Measurements from ENCODE around the gene AIG1. TPM values are rescaled to one million over a fixed set of nuclear protein-coding genes. Genes with fewer than 3 reads are reported as not detected.

AIG1 gene
- total RNA-seq, 1 donor = 70.9 TPM

GRCh38 chr6:143251288-143251687 lies 190.6 kb downstream of the AIG1 start:
- no peaks in the 10 kb centered on the region for H3K79me2 ChIP-seq (ENCODE audit: insufficient read depth, low read length)
- H3K4me3 ChIP-seq (ENCODE audit: insufficient read depth, low read length) = no peak overlapping the region
- H3K27me3 ChIP-seq (ENCODE audit: insufficient read depth, low read length) = no peaks in the 10 kb centered on the region
- DNase-seq (ENCODE audit: insufficient read length, low spot score, missing footprints) = no peak
- no peaks in the 10 kb centered on the region for H3K4me1 ChIP-seq (ENCODE audit: insufficient read depth, low read length)
- H3K4me2 ChIP-seq (ENCODE audit: insufficient read depth, low read length) = no peak overlapping the region
- no peaks in the 10 kb centered on the region for H3K36me3 ChIP-seq (ENCODE audit: insufficient read depth, low read length)
- H3K9me3 ChIP-seq (ENCODE audit: low read depth, low read length) = no peaks in the 10 kb centered on the region
- no peak overlapping the region for H2AFZ ChIP-seq (ENCODE audit: low read length)
- no peak overlapping the region for H3K27ac ChIP-seq (ENCODE audit: low read depth, low read length)
- no peaks in the 10 kb centered on the region for H4K20me1 ChIP-seq (ENCODE audit: insufficient read depth, low read length)
- no peak for TF ChIP-seq CTCF (IDR thresholded peaks at IDR 0.05; ENCODE audit: extremely low read depth, low read depth, low read length)

- H3K79me2 ChIP-seq (ENCODE audit: insufficient read depth, low read length) = no peaks in the 10 kb centered on the region
- no peaks in the 10 kb centered on the region for H3K27me3 ChIP-seq (ENCODE audit: insufficient read depth, low read length)
Observed at GRCh38 chr6:143252961-143253360, 192.3 kb downstream of the AIG1 start.

GRCh38 chr6:143253586-143253985 lies 192.9 kb downstream of the AIG1 start:
- H2AFZ ChIP-seq (ENCODE audit: low read length) = peak overlapping the region; percentile 2
- no peaks in the 10 kb centered on the region for H3K36me3 ChIP-seq (ENCODE audit: insufficient read depth, low read length)
- H3K79me2 ChIP-seq (ENCODE audit: insufficient read depth, low read length) = no peaks in the 10 kb centered on the region
- H3K9me3 ChIP-seq (ENCODE audit: low read depth, low read length) = no peaks in the 10 kb centered on the region
- H4K20me1 ChIP-seq (ENCODE audit: insufficient read depth, low read length) = no peaks in the 10 kb centered on the region
- no peaks in the 10 kb centered on the region for H3K27me3 ChIP-seq (ENCODE audit: insufficient read depth, low read length)
- no peaks in the 10 kb centered on the region for H3K4me1 ChIP-seq (ENCODE audit: insufficient read depth, low read length)
- no peak for DNase-seq (ENCODE audit: insufficient read length, low spot score, missing footprints)
- H3K4me3 ChIP-seq (ENCODE audit: insufficient read depth, low read length) = no peak overlapping the region
- H3K4me2 ChIP-seq (ENCODE audit: insufficient read depth, low read length) = no peak overlapping the region
- no peak overlapping the region for H3K27ac ChIP-seq (ENCODE audit: low read depth, low read length)
- no peak for TF ChIP-seq CTCF (IDR thresholded peaks at IDR 0.05; ENCODE audit: extremely low read depth, low read depth, low read length)

More at GRCh38 chr6:143252961-143253360, 192.3 kb downstream of the AIG1 start:
- Histone ChIP-seq H3K27ac (ENCODE audit: low read depth, low read length) (no peak overlapping the region), H3K4me1 (ENCODE audit: insufficient read depth, low read length) (no peaks in the 10 kb centered on the region), H3K9me3 (ENCODE audit: low read depth, low read length) (no peaks in the 10 kb centered on the region), H3K4me3 (ENCODE audit: insufficient read depth, low read length) (no peak overlapping the region), H4K20me1 (ENCODE audit: insufficient read depth, low read length) (no peaks in the 10 kb centered on the region), H2AFZ (ENCODE audit: low read length) (no peak overlapping the region), H3K36me3 (ENCODE audit: insufficient read depth, low read length) (no peaks in the 10 kb centered on the region), H3K4me2 (ENCODE audit: insufficient read depth, low read length) (no peak overlapping the region)
- TF ChIP-seq CTCF (IDR thresholded peaks at IDR 0.05; ENCODE audit: extremely low read depth, low read depth, low read length) = no peak
- DNase-seq (ENCODE audit: insufficient read length, low spot score, missing footprints) = no peak

GRCh38 chr6:143258945-143259344 lies 198.3 kb downstream of the AIG1 start:
- no peak overlapping the region for H2AFZ ChIP-seq (ENCODE audit: low read length)
- H3K27ac ChIP-seq (ENCODE audit: low read depth, low read length) = no peak overlapping the region
- no peak overlapping the region for H3K4me3 ChIP-seq (ENCODE audit: insufficient read depth, low read length)
- no peak overlapping the region for H3K4me2 ChIP-seq (ENCODE audit: insufficient read depth, low read length)
- no peaks in the 10 kb centered on the region for H3K9me3 ChIP-seq (ENCODE audit: low read depth, low read length)
- no peaks in the 10 kb centered on the region for H3K36me3 ChIP-seq (ENCODE audit: insufficient read depth, low read length)
- no peaks in the 10 kb centered on the region for H4K20me1 ChIP-seq (ENCODE audit: insufficient read depth, low read length)
- H3K79me2 ChIP-seq (ENCODE audit: insufficient read depth, low read length) = no peaks in the 10 kb centered on the region
- H3K27me3 ChIP-seq (ENCODE audit: insufficient read depth, low read length) = no peaks in the 10 kb centered on the region
- no peak for TF ChIP-seq CTCF (IDR thresholded peaks at IDR 0.05; ENCODE audit: extremely low read depth, low read depth, low read length)
- DNase-seq (ENCODE audit: insufficient read length, low spot score, missing footprints) = no peak
- peaks cover 4% of the 10 kb centered on the region for H3K4me1 ChIP-seq (ENCODE audit: insufficient read depth, low read length)
